Activated CD8-positive, alpha-beta T cell treated with anti-CD3 and anti-CD28 coated beads for 36 hours (primary cell): ENCODE results near the gene CEP170. TPM values are rescaled to one million over a fixed set of nuclear protein-coding genes. Genes with fewer than 3 reads are reported as not detected.
A peak's percentile ranks its signal among the peaks of the same experiment; 100 is the strongest.

Source experiments
- ATAC-seq: fragments of 200-7000 bp; cut with Tn5 transposase; one replicate; pipeline ENCODE4 v1.10.0; 2021; ENCODE audit warnings: mild to moderate bottlenecking, moderate library complexity
- CTCF ChIA-PET: fragments of 350-600 bp; sonication (Branson Sonifier 250); formaldehyde crosslinking; loops from one replicate; lab custom pipeline; 2021; ENCODE audit warnings: antibody characterized with exemption; lab: Charles Lee
- POLR2A ChIA-PET: fragments of 350-600 bp; sonication (Branson Sonifier 250); formaldehyde crosslinking; loops from one replicate; lab custom pipeline; 2021; ENCODE audit warnings: antibody characterized with exemption; lab: Charles Lee
- DNase-seq: peaks from one replicate; pipeline ENCODE4 v3.0.0-alpha.2; 2020
- H3K27ac Mint-ChIP-seq: one replicate; pipeline ENCODE4 v1.8.0; 2021; ENCODE audit warnings: mild to moderate bottlenecking, mixed read lengths
- H3K27me3 Mint-ChIP-seq: one replicate; pipeline ENCODE4 v1.8.0; 2021; ENCODE audit warnings: mixed read lengths
- H3K36me3 Mint-ChIP-seq: one replicate; pipeline ENCODE4 v1.8.0; 2021; ENCODE audit warnings: low read depth, mixed read lengths
- H3K4me1 Mint-ChIP-seq: one replicate; pipeline ENCODE4 v1.8.0; 2021; ENCODE audit warnings: low read depth, mixed read lengths
- H3K4me3 Mint-ChIP-seq: one replicate; pipeline ENCODE4 v1.8.0; 2021; ENCODE audit warnings: mild to moderate bottlenecking, moderate library complexity, mixed read lengths
- H3K9me3 Mint-ChIP-seq: one replicate; pipeline ENCODE4 v1.8.0; 2021; ENCODE audit warnings: mixed read lengths
- CTCF ChIP-seq: fragments of 200-600 bp; IDR thresholded peaks from one replicate; pipeline ENCODE4 v1.8.0; 2022; ENCODE audit warnings: antibody characterized with exemption, mild to moderate bottlenecking
- intact Hi-C: fragments of 100-400 bp; cut with micrococcal nuclease; formaldehyde crosslinking; loops from one replicate; pipeline ENCODE4 v1.10.0; 2022
- total RNA-seq, 2 experiments: library from RNA; stranded (reverse); gene quantifications; one replicate each; pipeline ENCODE4 v1.2.3, GENCODE V29; 2021

Gene CEP170
- 10 to 100 TPM; 37.5 to 45.7 TPM for total RNA-seq

- Mint-ChIP-seq H3K4me3 (peak within 1 kb of the TSS; percentile 97), H3K4me1 (peaks cover 30% of the 10 kb centered on the region), H3K27ac (peak within 1 kb of the TSS; percentile 97), H3K36me3 (peaks cover 6% of the 10 kb centered on the region), H3K9me3 (no peaks in the 10 kb centered on the region), H3K27me3 (no peaks in the 10 kb centered on the region)
- ChIA-PET CTCF (no interaction called here), POLR2A (interaction anchor here (0.6 to 2.9 kb wide), 11 partner anchors 14 to 1044 kb away, joined by 3 to 13 read pairs (median 4); no protein-coding TSS in a partner anchor)
- TF ChIP-seq CTCF, result no peak
- DNase-seq, result peak; percentile 95
- intact Hi-C loops, result no loop called here
- peak; percentile 63 for ATAC-seq
Observed at GRCh38 chr1:243254927-243255790, at the start of gene CEP170. Gene CEP170 (minus strand): TSS chr1:243255281. CDS start chr1:243225280, 30,001 bp downstream.

GRCh38 chr1:243301059-243301458 is 46.0 kb upstream of the CEP170 start:
- TF ChIP-seq CTCF, result no peak
- no peak for DNase-seq
- intact Hi-C loops, result no loop called here
- H3K27me3 Mint-ChIP-seq, result no peaks in the 10 kb centered on the region
- H3K27ac Mint-ChIP-seq, result no peak overlapping the region
- H3K4me1 Mint-ChIP-seq, result no peaks in the 10 kb centered on the region
- CTCF ChIA-PET, result no interaction called here
- peaks cover 37% of the 10 kb centered on the region for H3K36me3 Mint-ChIP-seq
- H3K9me3 Mint-ChIP-seq, result peaks cover 3% of the 10 kb centered on the region
- no peak for ATAC-seq
- no peak overlapping the region for H3K4me3 Mint-ChIP-seq
- POLR2A ChIA-PET, result no interaction called here

GRCh38 chr1:243299069-243299468 is 44.0 kb upstream of the CEP170 start:
- CTCF ChIA-PET, result no interaction called here
- H3K36me3 Mint-ChIP-seq, result peaks cover 52% of the 10 kb centered on the region

GRCh38 chr1:243294723-243295121 is 39.6 kb upstream of the CEP170 start:
- Mint-ChIP-seq H3K36me3 (peaks cover 71% of the 10 kb centered on the region), H3K4me3 (no peak overlapping the region), H3K4me1 (peaks cover 7% of the 10 kb centered on the region), H3K27me3 (no peaks in the 10 kb centered on the region), H3K27ac (no peak overlapping the region), H3K9me3 (peaks cover 17% of the 10 kb centered on the region)
- no peak for DNase-seq
- ATAC-seq, result no peak
- CTCF ChIA-PET, result no interaction called here
- POLR2A ChIA-PET, result no interaction called here
- intact Hi-C loops, result no loop called here
- TF ChIP-seq CTCF, result no peak

More at GRCh38 chr1:243299069-243299468, 44.0 kb upstream of the CEP170 start:
- no peak for TF ChIP-seq CTCF
- H3K4me3 Mint-ChIP-seq, result no peak overlapping the region
- DNase-seq (no peak), ATAC-seq (no peak)
- intact Hi-C loops, result no loop called here
- peaks cover 7% of the 10 kb centered on the region for H3K4me1 Mint-ChIP-seq
- no peaks in the 10 kb centered on the region for H3K27me3 Mint-ChIP-seq
- POLR2A ChIA-PET, result no interaction called here
- H3K27ac Mint-ChIP-seq, result no peak overlapping the region
- H3K9me3 Mint-ChIP-seq, result peaks cover 5% of the 10 kb centered on the region
